ENCODE data around the gene MFN1. TPM values are rescaled to one million over a fixed set of nuclear protein-coding genes. Genes with fewer than 3 reads are reported as not detected.

The MFN1 gene
- total and polyA plus RNA-seq, 4 donors, result 9.9 to 61.3 (median 40.7) TPM

DNA sequence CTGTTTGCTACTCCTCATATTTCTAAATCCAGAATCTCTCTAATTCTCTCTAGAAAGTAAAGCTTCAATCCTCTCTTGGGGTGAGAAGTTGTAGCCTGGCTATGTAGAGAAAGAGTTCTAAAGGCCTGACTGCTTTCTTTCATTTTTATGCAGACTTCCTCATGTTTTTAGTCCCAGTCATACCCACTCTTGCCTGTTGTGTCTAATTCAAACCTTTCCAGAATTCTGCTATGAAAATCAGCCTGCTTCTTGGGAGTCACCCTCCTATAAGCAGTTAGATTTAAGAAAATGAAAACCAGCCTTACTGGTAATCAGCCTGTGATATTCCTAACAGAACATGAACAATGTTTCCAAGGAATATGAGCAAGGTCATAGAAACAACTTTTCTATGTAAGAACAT, 39.5 kb upstream of the MFN1 start:
- DNase-seq, result no peak
- no peaks in the 10 kb centered on the region for H3K9me3 ChIP-seq (ENCODE audit: control insufficient read depth, low read length)
- H3K27me3 ChIP-seq (ENCODE audit: control insufficient read depth in 1 of 2, insufficient read depth in 2 of 2, low read length in 1 of 2), result no peaks in the 10 kb centered on the region
- H3K4me1 ChIP-seq (ENCODE audit: control insufficient read depth in 1 of 2, insufficient read depth in 2 of 2, low read length in 2 of 2), result no peaks in the 10 kb centered on the region
- no peaks in the 10 kb centered on the region for H3K36me3 ChIP-seq (ENCODE audit: control insufficient read depth in 1 of 2, insufficient read depth in 2 of 2, low read length in 1 of 2)
- no peak for ATAC-seq (ENCODE audit: low FRiP score)
- intact Hi-C loops (cut with DNase I), result no loop called here
- H3K27ac ChIP-seq (ENCODE audit: low read depth in 1 of 2, low read length in 2 of 2), result no peak overlapping the region
- no peak overlapping the region for H3K4me3 ChIP-seq (ENCODE audit: low read length in 2 of 2)

DNA sequence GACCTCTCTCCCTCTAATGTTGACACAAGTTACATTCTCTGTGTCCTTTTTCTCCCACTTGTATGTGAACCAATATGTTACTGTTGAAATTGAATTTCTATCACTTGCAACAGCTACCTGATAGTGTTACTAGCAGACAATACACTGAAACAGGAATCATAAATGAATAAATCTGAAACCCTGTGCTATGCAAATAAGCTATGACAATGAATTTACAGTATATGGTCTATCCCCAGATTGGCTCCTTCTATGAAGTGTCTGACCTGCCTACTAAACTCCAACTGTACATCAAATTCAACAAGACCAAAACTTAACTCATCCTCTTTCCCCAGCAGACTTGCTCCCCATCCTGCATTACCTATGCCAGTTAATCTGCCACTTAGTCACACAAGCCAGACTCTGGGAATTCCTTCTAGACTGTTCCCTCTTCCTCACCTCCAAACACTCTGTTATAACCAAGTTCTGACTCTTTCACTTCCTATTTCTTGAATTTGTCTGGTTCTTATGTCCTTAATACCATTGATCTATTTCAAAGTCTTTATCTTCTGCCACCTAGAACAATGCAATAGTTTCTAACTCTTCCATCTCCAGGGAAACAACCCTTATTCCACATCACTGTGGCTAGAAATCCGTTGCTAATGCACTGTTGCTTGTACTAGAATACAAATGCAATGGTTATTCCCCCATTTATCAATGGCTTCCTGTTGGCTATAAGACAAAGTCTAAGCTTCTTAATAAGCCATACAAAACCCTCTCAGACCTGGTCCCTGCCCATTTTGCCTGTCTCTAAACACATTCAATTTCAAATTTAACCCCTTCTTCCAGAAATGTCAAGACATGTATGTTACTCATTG, 38.1 kb upstream of the MFN1 start:
- intact Hi-C loops (cut with DNase I), result no loop called here
- Histone ChIP-seq H3K27me3 (ENCODE audit: control insufficient read depth in 1 of 2, insufficient read depth in 2 of 2, low read length in 1 of 2) (no peaks in the 10 kb centered on the region), H3K4me3 (ENCODE audit: low read length in 2 of 2) (no peak overlapping the region), H3K36me3 (ENCODE audit: control insufficient read depth in 1 of 2, insufficient read depth in 2 of 2, low read length in 1 of 2) (no peaks in the 10 kb centered on the region), H3K9me3 (ENCODE audit: control insufficient read depth, low read length) (no peaks in the 10 kb centered on the region), H3K4me1 (ENCODE audit: control insufficient read depth in 1 of 2, insufficient read depth in 2 of 2, low read length in 2 of 2) (no peaks in the 10 kb centered on the region), H3K27ac (ENCODE audit: low read depth in 1 of 2, low read length in 2 of 2) (no peak overlapping the region)
- 51 to 63% methylated on average over 1 of the region's 1 CpG for WGBS, 2 donors
- ATAC-seq (ENCODE audit: low FRiP score) (no peak), DNase-seq (no peak)

DNA sequence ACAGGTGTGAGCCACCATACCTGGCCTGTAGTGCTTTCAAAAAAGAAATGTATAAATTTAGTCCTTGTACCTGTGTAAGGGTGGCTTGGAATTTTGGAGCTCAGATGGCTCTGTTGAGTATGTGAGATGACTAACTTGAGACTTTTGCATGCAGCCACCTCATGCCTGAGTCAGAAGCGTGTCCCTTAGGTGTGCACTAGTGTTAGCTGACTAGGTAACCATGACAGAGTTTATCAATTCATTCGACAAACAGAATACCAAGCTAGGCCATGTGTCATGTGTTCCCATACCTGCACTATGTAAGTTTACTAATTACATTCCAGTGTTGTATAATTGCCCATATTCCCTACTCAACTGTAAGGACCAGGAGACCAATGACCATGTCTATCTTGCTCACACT, 28.6 kb upstream of the MFN1 start:
- 98% methylated on average over 2 of the region's 2 CpGs for WGBS, 2 donors
- Histone ChIP-seq H3K9me3 (ENCODE audit: control insufficient read depth, low read length) (no peaks in the 10 kb centered on the region), H3K4me3 (ENCODE audit: low read length in 2 of 2) (no peak overlapping the region), H3K27me3 (ENCODE audit: control insufficient read depth in 1 of 2, insufficient read depth in 2 of 2, low read length in 1 of 2) (no peaks in the 10 kb centered on the region), H3K4me1 (ENCODE audit: control insufficient read depth in 1 of 2, insufficient read depth in 2 of 2, low read length in 2 of 2) (no peaks in the 10 kb centered on the region), H3K36me3 (ENCODE audit: control insufficient read depth in 1 of 2, insufficient read depth in 2 of 2, low read length in 1 of 2) (no peaks in the 10 kb centered on the region), H3K27ac (ENCODE audit: low read depth in 1 of 2, low read length in 2 of 2) (no peak overlapping the region)
- ATAC-seq (ENCODE audit: low FRiP score), result no peak
- intact Hi-C loops (cut with DNase I), result loop anchor here (5.0 kb wide), 2 partner anchors 212 to 217 kb away; no protein-coding TSS in a partner anchor
- no peak for DNase-seq

DNA sequence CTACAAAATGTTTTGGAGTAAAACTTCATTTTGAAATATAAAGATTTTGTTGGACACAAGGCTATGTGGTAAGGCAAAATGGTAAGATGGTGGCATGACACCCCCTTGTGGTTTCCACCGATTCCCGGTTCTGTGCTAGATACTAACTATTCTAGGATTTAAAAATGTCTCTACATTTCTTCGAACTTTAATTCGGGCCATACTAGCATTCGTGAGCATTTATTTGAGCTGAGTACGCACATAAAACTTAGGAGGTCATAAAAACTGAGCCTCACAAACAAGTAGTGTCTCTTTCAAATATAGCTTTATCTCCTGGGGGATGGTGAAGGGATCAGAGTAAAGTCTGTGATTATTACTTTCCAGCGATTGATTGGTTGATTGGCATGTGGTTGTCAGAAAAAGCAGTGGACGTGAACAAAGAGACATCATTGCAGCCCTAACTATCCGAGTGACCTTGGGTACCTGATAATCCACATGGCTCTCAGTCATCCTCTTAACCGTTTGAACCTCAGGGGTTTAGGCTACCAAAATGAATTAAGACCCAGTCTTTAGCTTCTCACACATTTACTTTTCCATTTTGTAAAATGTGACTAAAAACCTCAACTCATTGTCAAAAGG, 25.7 kb upstream of the MFN1 start:
- Histone ChIP-seq H3K4me3 (ENCODE audit: low read length in 2 of 2) (no peak overlapping the region), H3K27me3 (ENCODE audit: control insufficient read depth in 1 of 2, insufficient read depth in 2 of 2, low read length in 1 of 2) (no peaks in the 10 kb centered on the region), H3K4me1 (ENCODE audit: control insufficient read depth in 1 of 2, insufficient read depth in 2 of 2, low read length in 2 of 2) (no peaks in the 10 kb centered on the region), H3K27ac (ENCODE audit: low read depth in 1 of 2, low read length in 2 of 2) (no peak overlapping the region), H3K9me3 (ENCODE audit: control insufficient read depth, low read length) (no peaks in the 10 kb centered on the region), H3K36me3 (ENCODE audit: control insufficient read depth in 1 of 2, insufficient read depth in 2 of 2, low read length in 1 of 2) (no peaks in the 10 kb centered on the region)
- 22 to 29% methylated on average over 10 of the region's 10 CpGs for WGBS, 2 donors
- intact Hi-C loops (cut with DNase I), result loop anchor here (2.0 to 5.0 kb wide), 3 partner anchors 174 to 241 kb away; partner anchors contain the start of genes ACTL6A (in 1 of the 2) and PIK3CA (in 1 of the 2)
- DNase-seq (no peak), ATAC-seq (ENCODE audit: low FRiP score) (peak; percentile 46)

DNA sequence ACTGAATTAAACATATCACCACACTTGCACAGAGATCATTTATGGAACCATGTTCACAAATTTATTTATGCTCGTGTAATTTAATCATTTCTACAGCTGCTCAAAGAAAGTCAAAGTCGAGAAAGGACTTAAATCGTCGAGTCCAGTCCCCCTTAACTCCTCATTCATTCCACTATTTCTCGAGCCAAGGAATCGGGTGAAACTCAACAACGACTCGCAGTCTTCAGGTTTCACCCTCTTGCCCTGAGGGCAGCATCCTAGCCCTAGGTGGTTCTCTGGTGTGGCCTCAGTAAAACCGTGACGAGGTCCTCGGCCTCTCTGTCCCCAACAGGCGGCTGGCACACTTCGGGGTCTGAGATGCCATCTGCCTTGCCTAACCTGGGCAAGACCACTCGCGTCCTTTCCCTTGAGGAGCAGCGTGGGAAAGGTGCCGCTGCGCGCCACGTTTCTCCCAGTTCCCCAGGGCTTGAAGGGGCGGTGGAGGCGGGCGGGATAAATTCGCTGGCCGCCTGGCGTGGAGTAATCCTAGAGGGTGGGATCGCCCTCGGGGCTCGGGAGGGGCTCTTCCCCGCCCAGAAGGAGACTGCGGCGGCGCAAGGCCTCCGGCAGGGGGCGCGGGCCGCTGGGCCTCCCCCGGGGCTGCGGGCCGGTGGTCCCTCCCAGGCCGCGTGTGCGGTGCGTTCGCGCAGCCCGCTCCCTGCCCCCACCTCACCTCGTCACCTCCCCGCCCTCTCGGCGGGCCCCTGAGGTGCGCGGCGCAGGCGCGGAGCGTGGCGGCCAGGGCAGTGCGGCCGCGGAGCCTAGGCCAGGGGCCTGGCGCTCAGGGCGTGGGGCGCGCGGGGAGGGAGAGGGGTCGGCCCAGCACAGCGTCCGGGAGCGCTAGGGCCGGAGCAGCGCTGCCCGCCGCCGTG, 25.0 kb upstream of the MFN1 start, which contains the start of gene ZNF639:
ZNF639 (plus strand) TSS at position 746 of the 911 bp plus-strand sequence. CDS start 5,263 bp downstream, outside the sequence.
- intact Hi-C loops (cut with DNase I), result loop anchor here in 1 of 2 donors (5.0 kb wide), 2 partner anchors 175 to 240 kb away; partner anchors contain the start of genes ACTL6A and PIK3CA
- ATAC-seq (ENCODE audit: low FRiP score), result peak; percentile 94
- Histone ChIP-seq H3K9me3 (ENCODE audit: control insufficient read depth, low read length) (no peaks in the 10 kb centered on the region), H3K4me1 (ENCODE audit: control insufficient read depth in 1 of 2, insufficient read depth in 2 of 2, low read length in 2 of 2) (no peaks in the 10 kb centered on the region), H3K27ac (ENCODE audit: low read depth in 1 of 2, low read length in 2 of 2) (peak within 1 kb of the TSS; percentile 59 to 83), H3K36me3 (ENCODE audit: control insufficient read depth in 1 of 2, insufficient read depth in 2 of 2, low read length in 1 of 2) (no peaks in the 10 kb centered on the region), H3K4me3 (ENCODE audit: low read length in 2 of 2) (peak within 1 kb of the TSS; percentile 30 to 74), H3K27me3 (ENCODE audit: control insufficient read depth in 1 of 2, insufficient read depth in 2 of 2, low read length in 1 of 2) (no peaks in the 10 kb centered on the region)
- peak; percentile 87 to 94 for DNase-seq
- 0% methylated on average over 68 to 75 of the region's 75 CpGs for WGBS, 2 donors

DNA sequence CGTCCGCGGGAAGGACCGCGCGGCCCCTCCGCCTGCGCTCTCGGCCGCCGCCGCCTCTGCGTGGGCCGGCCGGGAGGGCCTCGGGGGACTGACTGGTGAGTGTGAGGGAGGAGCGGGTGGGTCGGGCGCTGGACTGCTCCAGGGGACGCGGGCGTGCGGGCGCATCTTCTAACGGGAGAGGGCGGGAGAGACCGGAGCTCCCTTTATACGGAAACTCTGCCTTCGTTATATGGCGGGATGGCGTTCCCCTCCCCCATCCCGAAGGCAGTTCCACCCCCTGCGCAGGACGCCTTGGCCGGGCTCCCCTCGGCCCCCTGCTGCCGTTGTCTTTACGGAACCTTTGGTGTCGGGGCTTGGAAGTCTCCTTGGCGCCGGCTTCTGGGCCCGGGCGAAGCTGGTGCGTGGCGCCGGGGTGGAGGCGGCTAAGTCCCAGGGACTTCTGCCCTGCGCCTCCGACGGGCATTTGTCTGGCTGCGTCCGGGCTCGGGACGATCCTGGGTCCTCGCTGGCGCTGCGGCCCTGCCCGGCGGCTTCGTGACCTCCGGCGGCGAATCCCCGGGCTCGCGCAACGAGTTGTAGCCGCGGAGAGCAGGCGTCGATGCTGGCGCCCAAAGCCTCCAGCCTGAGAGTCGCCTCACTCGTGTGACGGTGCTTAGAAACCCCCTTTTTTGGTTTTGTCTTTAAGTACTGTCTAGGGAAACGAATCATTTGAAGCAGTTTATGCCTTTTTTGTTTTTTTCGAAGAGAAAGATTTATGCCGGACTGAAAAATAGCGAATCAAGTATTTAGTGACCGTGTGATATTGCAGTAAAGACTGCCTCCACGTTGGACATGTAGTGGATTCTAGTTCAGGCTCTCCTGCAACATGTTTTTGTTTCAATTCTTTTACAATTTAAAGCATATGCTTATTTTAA, 24.1 kb upstream of the MFN1 start:
- WGBS, 2 donors, result 0% methylated on average over 67 to 81 of the region's 81 CpGs
- intact Hi-C loops (cut with DNase I), result loop anchor here in 1 of 2 donors (5.0 kb wide), 2 partner anchors 176 to 239 kb away; partner anchors contain the start of genes ACTL6A and PIK3CA
- Histone ChIP-seq H3K4me1 (ENCODE audit: control insufficient read depth in 1 of 2, insufficient read depth in 2 of 2, low read length in 2 of 2) (no peaks in the 10 kb centered on the region), H3K4me3 (ENCODE audit: low read length in 2 of 2) (peak overlapping the region; percentile 30 to 74), H3K27ac (ENCODE audit: low read depth in 1 of 2, low read length in 2 of 2) (peak overlapping the region; percentile 59 to 83), H3K27me3 (ENCODE audit: control insufficient read depth in 1 of 2, insufficient read depth in 2 of 2, low read length in 1 of 2) (no peaks in the 10 kb centered on the region), H3K36me3 (ENCODE audit: control insufficient read depth in 1 of 2, insufficient read depth in 2 of 2, low read length in 1 of 2) (no peaks in the 10 kb centered on the region), H3K9me3 (ENCODE audit: control insufficient read depth, low read length) (no peaks in the 10 kb centered on the region)
- DNase-seq (peak; percentile 86 to 93), ATAC-seq (ENCODE audit: low FRiP score) (peak; percentile 83)

DNA sequence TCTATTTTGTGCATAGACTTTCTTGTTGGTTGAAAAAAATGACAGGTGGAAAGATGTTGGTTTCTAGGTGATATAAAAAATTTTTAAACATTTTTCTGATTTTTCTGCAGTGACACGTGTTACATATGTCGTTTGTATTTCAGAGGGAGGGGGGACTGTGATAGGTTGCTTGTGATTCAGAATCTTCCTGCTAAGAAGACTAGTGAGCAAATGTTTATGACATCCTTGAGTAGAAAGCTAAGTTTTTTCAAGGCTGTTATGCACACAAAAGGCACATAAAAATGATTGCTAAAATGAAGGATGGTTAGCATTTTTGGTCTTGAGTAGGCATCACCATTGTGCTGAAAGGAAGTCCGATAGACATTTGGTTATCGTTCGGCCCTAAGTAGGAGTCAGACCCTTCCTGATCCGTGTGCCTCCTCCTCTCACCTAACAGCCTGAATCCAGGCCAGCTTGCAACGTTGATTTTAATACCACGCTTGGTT, 23.2 kb upstream of the MFN1 start:
- H3K4me3 ChIP-seq (ENCODE audit: low read length in 2 of 2), result peak overlapping the region; percentile 30 to 74
- no peaks in the 10 kb centered on the region for H3K9me3 ChIP-seq (ENCODE audit: control insufficient read depth, low read length)
- no peak for DNase-seq
- H3K27me3 ChIP-seq (ENCODE audit: control insufficient read depth in 1 of 2, insufficient read depth in 2 of 2, low read length in 1 of 2), result no peaks in the 10 kb centered on the region
- peak overlapping the region in 1 of 2 donors; percentile 64 for H3K27ac ChIP-seq (ENCODE audit: low read depth in 1 of 2, low read length in 2 of 2)
- H3K36me3 ChIP-seq (ENCODE audit: control insufficient read depth in 1 of 2, insufficient read depth in 2 of 2, low read length in 1 of 2), result no peaks in the 10 kb centered on the region
- ATAC-seq (ENCODE audit: low FRiP score), result no peak
- WGBS, 2 donors, result 0% methylated on average over 8 of the region's 8 CpGs
- intact Hi-C loops (cut with DNase I), result loop anchor here in 1 of 2 donors (5.0 kb wide), 2 partner anchors 177 to 238 kb away; partner anchors contain the start of genes ACTL6A and PIK3CA
- H3K4me1 ChIP-seq (ENCODE audit: control insufficient read depth in 1 of 2, insufficient read depth in 2 of 2, low read length in 2 of 2), result no peaks in the 10 kb centered on the region

All from aorta (tissue), 5 donors.